Mesenchymal stem cell (in vitro differentiated cells and primary cell): ENCODE data around the gene TRIM61.
"Not testable (repeated sequence)": the region's sequence is repeated elsewhere in the genome, so short reads cannot be mapped to it uniquely, and the experiment has no call there.

ENCODE experiments used
- DNase-seq: peaks from one replicate; pipeline ENCODE4 v3.0.0-alpha.2; 2013
- H2AFZ ChIP-seq: one replicate; pipeline ENCODE4 v1.6.1; 2013; ENCODE audit warnings: low read depth, mild to moderate bottlenecking, control low read depth, inconsistent platforms, low read length, moderate library complexity
- H2AK5ac ChIP-seq: 2 replicates; pipeline ENCODE4 v1.6.1; 2013; ENCODE audit warnings: low read length, moderate library complexity, mild to moderate bottlenecking, inconsistent platforms; ENCODE audit not compliant: severe bottlenecking
- H2BK120ac ChIP-seq: one replicate; pipeline ENCODE4 v1.6.1; 2013; ENCODE audit warnings: low read depth, mild to moderate bottlenecking, inconsistent platforms, low read length, moderate library complexity
- H2BK12ac ChIP-seq, 2 experiments: one replicate each; pipeline ENCODE4 v1.6.1; 2013; ENCODE audit warnings: inconsistent platforms in 2 of 2, low read length in 2 of 2, mild to moderate bottlenecking in 2 of 2, moderate library complexity in 2 of 2, control low read depth in 1 of 2
- H2BK15ac ChIP-seq: one replicate; pipeline ENCODE4 v1.6.1; 2013; ENCODE audit warnings: mild to moderate bottlenecking, low read depth, inconsistent platforms; ENCODE audit not compliant: poor library complexity, severe bottlenecking
- H2BK5ac ChIP-seq: 2 replicates; pipeline ENCODE4 v1.6.1; 2013; ENCODE audit warnings: low read depth, mild to moderate bottlenecking, low read length, control low read depth, inconsistent platforms; ENCODE audit not compliant: poor library complexity, severe bottlenecking
- H3K14ac ChIP-seq, 2 experiments: one replicate each; pipeline ENCODE4 v1.6.1; 2013; ENCODE audit warnings: inconsistent platforms in 2 of 2, low read length in 2 of 2, control low read depth in 1 of 2, mild to moderate bottlenecking in 1 of 2, moderate library complexity in 1 of 2
- H3K18ac ChIP-seq, 2 experiments: one replicate each; pipeline ENCODE4 v1.6.1; 2013; ENCODE audit warnings: inconsistent platforms in 2 of 2, low read length in 2 of 2, control low read depth in 1 of 2, low read depth in 1 of 2, mild to moderate bottlenecking in 1 of 2
- H3K23ac ChIP-seq, 2 experiments: one replicate each; pipeline ENCODE4 v1.6.1; 2013; ENCODE audit warnings: inconsistent platforms in 2 of 2, low read length in 2 of 2, mild to moderate bottlenecking in 2 of 2, moderate library complexity in 2 of 2, control low read depth in 1 of 2
- H3K27ac ChIP-seq: 2 replicates; pipeline ENCODE4 v1.5.1; 2013; ENCODE audit warnings: mild to moderate bottlenecking, moderate library complexity, low read length, control low read depth, inconsistent platforms; ENCODE audit not compliant: poor library complexity, severe bottlenecking
- H3K27me3 ChIP-seq, 2 experiments: 2 replicates each; pipeline versions ENCODE4 v1.6.1 to v1.7.0; 2013; ENCODE audit warnings: low read length in 2 of 2, mild to moderate bottlenecking in 2 of 2, moderate library complexity in 2 of 2, control low read depth in 1 of 2, inconsistent platforms in 1 of 2; ENCODE audit not compliant: control insufficient read depth in 1 of 2, insufficient read depth in 1 of 2
- H3K36me3 ChIP-seq, 2 experiments: 2 replicates each; pipeline versions ENCODE4 v1.6.1 to v1.7.0; 2013; ENCODE audit warnings: low read length in 2 of 2, control low read depth in 1 of 2, inconsistent platforms in 1 of 2, low read depth in 1 of 2, mild to moderate bottlenecking in 1 of 2; ENCODE audit not compliant: insufficient read depth in 2 of 2, control insufficient read depth in 1 of 2
- H3K4ac ChIP-seq, 2 experiments: one replicate each; pipeline ENCODE4 v1.6.1; 2013; ENCODE audit warnings: inconsistent platforms in 2 of 2, low read length in 2 of 2, mild to moderate bottlenecking in 2 of 2, moderate library complexity in 2 of 2, control low read depth in 1 of 2, low read depth in 1 of 2
- H3K4me1 ChIP-seq: 2 replicates; pipeline ENCODE4 v1.6.1; 2013; ENCODE audit warnings: low read depth, low read length, control low read depth; ENCODE audit not compliant: control insufficient read depth, insufficient read depth
- H3K4me2 ChIP-seq: 2 replicates; pipeline ENCODE4 v1.6.1; 2013; ENCODE audit warnings: low read length, mild to moderate bottlenecking, inconsistent platforms; ENCODE audit not compliant: poor library complexity, severe bottlenecking
- H3K4me3 ChIP-seq, 2 experiments: 2 replicates each; pipeline versions ENCODE4 v1.5.1 to v1.7.0; 2013; ENCODE audit warnings: low read length in 2 of 2, mild to moderate bottlenecking in 2 of 2, control low read depth in 1 of 2, low read depth in 1 of 2; ENCODE audit not compliant: insufficient read depth in 1 of 2
- H3K79me1 ChIP-seq: replicated peaks from 2 replicates; pipeline ENCODE4 v1.6.1; 2013; ENCODE audit warnings: mild to moderate bottlenecking, control low read depth, low read length, inconsistent platforms; ENCODE audit not compliant: poor library complexity, severe bottlenecking
- H3K9ac ChIP-seq: 2 replicates; pipeline ENCODE4 v1.7.0; 2013; ENCODE audit warnings: mild to moderate bottlenecking, low read length, moderate library complexity
- H3K9me3 ChIP-seq: 2 replicates; pipeline ENCODE4 v1.7.0; 2013; ENCODE audit warnings: mild to moderate bottlenecking, low read length; ENCODE audit not compliant: control insufficient read depth
- H4K8ac ChIP-seq: one replicate; pipeline ENCODE4 v1.6.1; 2013; ENCODE audit warnings: inconsistent platforms, mild to moderate bottlenecking, low read length, moderate library complexity
- H4K91ac ChIP-seq: one replicate; pipeline ENCODE4 v1.6.1; 2013; ENCODE audit warnings: mild to moderate bottlenecking, low read length, inconsistent platforms
- WGBS: methylation state at CpG from one replicate; pipeline ENCODE4 v1.1.7; 2013; ENCODE audit warnings: mixed read lengths; 5-methylcytosine and 5-hydroxymethylcytosine counted together

Gene TRIM61

GRCh38 chr4:165001957-165002356, 24.5 kb upstream of the TRIM61 start:
- not testable (repeated sequence) for H3K23ac ChIP-seq, H2BK12ac ChIP-seq, H3K4ac ChIP-seq, H4K91ac ChIP-seq, H2BK5ac ChIP-seq, H2AK5ac ChIP-seq, H3K4me1 ChIP-seq, H3K4me3 ChIP-seq, H3K4me2 ChIP-seq, H2BK15ac ChIP-seq, DNase-seq, H3K9ac ChIP-seq, H3K36me3 ChIP-seq, H4K8ac ChIP-seq, H3K9me3 ChIP-seq, H3K14ac ChIP-seq, H3K18ac ChIP-seq, H3K27me3 ChIP-seq, H3K79me1 ChIP-seq, H2BK120ac ChIP-seq, H2AFZ ChIP-seq, H3K27ac ChIP-seq
- 50% methylated on average over 3 of the region's 4 CpGs for WGBS

- not testable (repeated sequence) for H2BK5ac ChIP-seq, H4K91ac ChIP-seq, H3K9ac ChIP-seq, H3K4me2 ChIP-seq, H3K27me3 ChIP-seq, H3K9me3 ChIP-seq, H2BK120ac ChIP-seq, H3K79me1 ChIP-seq, DNase-seq, H3K4me1 ChIP-seq, H4K8ac ChIP-seq, H2BK12ac ChIP-seq, H3K4me3 ChIP-seq, H3K14ac ChIP-seq, H3K18ac ChIP-seq, H3K36me3 ChIP-seq, H3K27ac ChIP-seq, H3K4ac ChIP-seq, H2AK5ac ChIP-seq, H2AFZ ChIP-seq, H3K23ac ChIP-seq, H2BK15ac ChIP-seq
- WGBS, result 79% methylated on average over 2 of the region's 2 CpGs
These were observed 21.1 kb upstream of the TRIM61 start for GRCh38 chr4:164998526-164999080.

- Histone ChIP-seq H3K27ac (no peak overlapping the region), H4K91ac (no peak overlapping the region), H3K14ac (no peak overlapping the region), H2BK5ac (no peak overlapping the region), H3K23ac (no peak overlapping the region), H3K18ac (no peak overlapping the region), H3K79me1 (no peaks in the 10 kb centered on the region), H2BK15ac (no peak overlapping the region), H3K4me1 (no peaks in the 10 kb centered on the region), H4K8ac (no peak overlapping the region), H2BK120ac (no peak overlapping the region), H3K9ac (no peak overlapping the region), H3K4me2 (no peak overlapping the region), H3K36me3 (no peaks in the 10 kb centered on the region), H3K9me3 (no peaks in the 10 kb centered on the region), H2BK12ac (no peak overlapping the region), H3K4ac (no peak overlapping the region), H3K27me3 (no peaks in the 10 kb centered on the region), H3K4me3 (no peak overlapping the region), H2AK5ac (no peak overlapping the region), H2AFZ (no peak overlapping the region)
- WGBS, result 89% methylated on average over 6 of the region's 6 CpGs
- DNase-seq, result no peak
These were observed 20.5 kb upstream of the TRIM61 start for GRCh38 chr4:164997941-164998340.

- no peak overlapping the region for H3K18ac ChIP-seq
- H3K4me1 ChIP-seq, result no peaks in the 10 kb centered on the region
- no peak overlapping the region for H3K4me3 ChIP-seq
- H2AK5ac ChIP-seq, result no peak overlapping the region
- no peaks in the 10 kb centered on the region for H3K79me1 ChIP-seq
- peak; percentile 3 for DNase-seq
- H2BK5ac ChIP-seq, result no peak overlapping the region
- H3K4ac ChIP-seq, result no peak overlapping the region
- no peak overlapping the region for H2BK15ac ChIP-seq
- H3K4me2 ChIP-seq, result no peak overlapping the region
- H4K91ac ChIP-seq, result no peak overlapping the region
- no peak overlapping the region for H3K9ac ChIP-seq
- H2BK12ac ChIP-seq, result no peak overlapping the region
- no peaks in the 10 kb centered on the region for H3K9me3 ChIP-seq
- no peak overlapping the region for H3K27ac ChIP-seq
- H3K14ac ChIP-seq, result no peak overlapping the region
- H4K8ac ChIP-seq, result no peak overlapping the region
- no peak overlapping the region for H2BK120ac ChIP-seq
- H3K23ac ChIP-seq, result no peak overlapping the region
- H3K27me3 ChIP-seq, result no peaks in the 10 kb centered on the region
- no peaks in the 10 kb centered on the region for H3K36me3 ChIP-seq
- WGBS, result 100% methylated on average over 1 of the region's 2 CpGs
- H2AFZ ChIP-seq, result no peak overlapping the region
These were observed 19.9 kb upstream of the TRIM61 start for GRCh38 chr4:164997324-164997723.
